SIG-M5 treated with dmso at 0.1 percent for 504 hours (cell line): ENCODE data around the gene RBCK1.
"Not testable (repeated sequence)": the region's sequence is repeated elsewhere in the genome, so short reads cannot be mapped to it uniquely, and the experiment has no call there.

Experiments
- DNase-seq: peaks from one replicate; lab custom pipeline; 2025; ENCODE audit not compliant: unreplicated experiment; lab: John Stamatoyannopoulos, UW

The RBCK1 gene

DNA sequence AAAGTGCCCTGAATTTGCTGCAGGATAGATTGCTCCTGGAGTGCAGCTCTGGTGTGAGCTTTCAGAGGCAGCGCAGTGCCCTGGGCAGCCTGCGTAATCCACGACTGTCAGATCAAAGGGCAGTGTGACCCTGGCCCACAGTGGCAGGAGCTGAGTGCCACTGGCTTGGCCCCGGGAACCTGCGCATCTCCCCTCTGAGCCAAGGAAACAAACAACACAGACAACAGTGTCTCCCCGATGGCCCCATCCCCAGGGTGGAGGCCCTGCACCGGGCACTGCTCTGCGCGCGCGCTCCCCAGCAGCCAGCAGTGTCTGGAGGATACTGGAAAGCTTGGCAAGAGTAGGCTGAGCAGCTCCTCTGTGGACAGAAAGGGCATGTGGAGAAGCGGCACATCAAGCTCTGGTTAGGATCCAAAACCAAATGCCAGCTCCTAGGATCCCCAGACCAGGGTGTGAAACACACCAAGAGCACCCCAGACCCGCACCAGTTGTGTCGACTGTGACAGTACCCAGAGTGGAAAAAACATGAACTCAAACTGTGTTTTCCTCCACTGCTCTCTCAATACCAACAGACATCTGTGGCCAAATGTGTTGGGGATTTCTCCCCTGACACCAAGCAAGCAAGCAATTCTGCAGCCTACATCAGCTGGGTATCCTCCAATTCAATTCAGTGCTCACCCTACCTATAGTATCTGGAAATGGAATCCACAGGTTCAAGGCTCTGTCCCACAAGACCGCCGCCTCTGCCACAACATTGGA lies 26.7 kb downstream of the RBCK1 start:
- no peak for DNase-seq

DNA sequence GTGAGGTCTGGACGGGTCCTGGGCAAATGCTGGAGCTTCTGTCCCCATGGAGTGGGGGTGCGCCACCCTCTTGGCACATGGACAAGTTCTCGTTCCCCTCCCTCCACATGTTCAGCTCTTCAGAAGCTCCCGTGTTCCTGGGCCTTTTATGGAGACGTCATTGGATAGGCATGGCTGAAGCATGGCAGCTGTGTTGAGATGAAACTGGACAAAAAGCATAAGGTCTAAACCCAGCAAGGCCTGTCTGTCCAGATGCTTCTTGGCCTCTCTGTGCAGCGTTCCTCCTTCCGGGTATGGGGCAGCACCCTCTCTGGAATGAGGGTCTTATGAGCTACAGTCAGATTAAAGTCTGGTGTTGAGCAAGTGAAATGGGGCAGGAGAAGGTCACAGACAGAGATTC lies 27.5 kb downstream of the RBCK1 start:
- no peak for DNase-seq

DNA sequence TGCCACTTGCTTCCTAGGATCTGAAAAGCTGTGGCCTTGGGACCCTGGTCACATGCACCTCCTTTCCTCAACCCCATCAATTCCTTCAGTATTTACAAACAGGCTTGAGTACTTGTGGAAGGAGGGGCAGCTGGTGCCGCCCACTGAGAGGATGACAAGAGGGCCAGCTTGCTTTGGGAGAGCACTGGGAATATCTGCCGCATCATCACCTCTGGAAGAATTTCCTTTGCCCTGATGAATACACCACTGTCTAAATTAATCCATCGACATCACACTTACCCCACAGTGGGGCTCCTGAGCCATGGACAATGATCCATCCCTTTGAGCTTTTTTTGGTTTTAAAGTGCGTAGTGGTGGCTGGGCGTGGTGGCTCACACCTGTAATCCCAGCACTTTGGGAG lies 28.4 kb downstream of the RBCK1 start:
- DNase-seq: no peak

DNA sequence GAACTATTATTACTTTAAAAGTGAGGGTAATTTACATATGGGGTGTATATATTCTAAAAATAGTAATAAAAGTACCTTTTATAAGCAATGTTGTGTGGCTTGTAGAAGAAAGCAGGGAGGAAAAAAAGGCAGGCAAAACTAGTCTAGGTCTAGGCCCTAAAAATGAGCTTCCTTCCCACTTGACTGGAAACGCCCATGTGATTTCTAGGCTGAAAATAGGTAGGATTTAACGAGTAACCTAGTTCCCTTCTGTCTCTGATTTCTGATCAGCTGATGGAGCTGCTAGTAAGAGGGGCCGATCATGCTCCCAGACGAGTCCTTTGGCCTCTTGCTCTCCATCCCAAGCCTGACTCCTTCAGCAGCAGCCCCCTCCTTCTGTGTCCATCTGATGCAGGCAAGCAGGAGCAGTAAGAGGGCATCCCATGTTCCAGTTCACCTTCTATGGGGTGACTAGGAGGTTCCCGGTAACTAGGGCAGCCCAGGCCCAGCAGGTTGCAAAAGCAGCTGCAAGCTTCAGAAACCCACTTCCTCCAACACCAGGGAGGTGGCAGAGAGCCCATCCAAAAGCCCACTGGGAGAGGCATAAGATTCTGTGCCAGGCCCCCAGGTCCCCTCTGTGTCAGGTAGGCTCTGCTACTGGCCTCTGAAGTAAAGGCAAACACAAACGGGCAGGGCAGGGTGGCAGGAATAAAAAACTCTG lies 29.8 kb downstream of the RBCK1 start:
- no peak for DNase-seq

DNA sequence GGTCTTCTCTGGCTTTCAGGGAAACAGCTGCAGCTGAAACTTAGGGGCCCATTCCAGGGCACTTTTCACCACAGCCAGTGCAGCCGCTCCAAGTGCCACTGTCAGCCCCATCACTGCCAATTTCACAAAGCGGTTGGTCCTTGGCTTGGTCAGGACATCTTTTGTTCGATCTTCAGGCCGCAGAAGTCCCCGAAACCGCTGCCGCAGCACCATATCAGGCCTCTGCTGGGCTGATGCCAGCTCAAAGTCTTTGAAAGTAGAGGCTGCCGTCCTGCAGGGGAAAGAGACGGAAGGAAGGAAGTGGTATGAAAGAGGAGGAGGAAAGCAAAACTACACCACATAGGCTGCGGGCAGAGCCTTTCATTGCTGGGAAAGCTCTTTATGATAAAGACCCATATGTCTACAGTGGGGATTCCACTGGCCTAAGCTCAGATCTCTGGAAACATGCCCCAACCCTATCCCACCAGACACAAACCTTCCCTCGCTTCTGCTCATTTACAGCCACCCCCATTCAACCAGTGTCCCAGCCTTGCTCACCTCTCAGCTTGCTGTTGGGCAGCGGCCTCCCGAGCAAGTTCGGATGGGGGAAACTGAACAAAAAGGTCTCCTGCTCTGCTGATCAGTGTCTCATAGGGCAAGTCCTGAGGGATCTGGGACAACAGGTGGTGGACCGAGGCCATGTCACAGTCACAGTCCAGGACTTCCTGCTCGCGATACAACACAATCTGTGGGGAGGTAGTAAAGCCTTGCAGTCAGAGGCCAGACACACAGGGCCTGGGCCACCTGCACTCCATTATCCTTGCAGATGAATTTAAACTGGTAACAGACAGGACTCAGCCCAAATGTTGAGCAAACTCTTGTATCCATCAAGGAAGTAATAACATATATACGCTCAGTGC lies 30.7 kb downstream of the RBCK1 start:
- no peak for DNase-seq

DNA sequence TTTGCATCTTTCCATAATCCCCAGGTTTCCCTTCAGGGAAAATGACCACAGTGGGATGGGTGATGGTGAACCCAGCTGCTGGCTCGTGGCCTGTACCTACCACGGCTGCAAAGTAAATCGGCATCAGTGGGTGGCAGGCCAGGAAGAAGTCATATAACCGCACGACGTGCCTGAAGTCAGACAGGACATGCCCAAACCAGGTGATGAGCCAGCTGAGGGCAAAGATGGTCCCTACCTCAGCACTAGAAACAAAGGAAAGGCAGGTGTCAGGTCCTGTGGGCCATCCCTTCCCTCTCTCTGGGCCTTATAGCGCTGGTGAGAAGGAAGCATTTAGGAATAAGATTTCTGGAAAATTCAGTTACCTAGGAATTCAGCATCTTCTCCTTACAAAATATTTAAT lies 32.0 kb downstream of the RBCK1 start:
- DNase-seq: no peak

DNA sequence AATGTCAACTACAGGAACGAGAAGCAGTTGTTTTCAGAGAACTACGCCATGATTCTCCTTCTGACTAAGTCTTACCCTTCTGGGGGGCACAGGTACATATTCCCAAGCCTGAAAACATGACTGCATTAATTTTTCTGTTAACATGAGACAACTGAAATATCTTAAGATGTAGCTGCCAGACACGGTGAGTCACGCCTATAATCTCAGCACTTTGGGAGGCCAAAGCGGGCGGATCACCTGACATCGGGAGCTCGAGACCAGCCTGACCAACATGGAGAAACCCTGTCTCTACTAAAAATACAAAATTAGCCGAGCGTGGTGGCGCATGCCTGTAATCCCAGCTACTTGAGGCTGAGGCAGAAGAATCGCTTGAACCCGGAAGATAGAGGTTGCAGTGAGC lies 32.5 kb downstream of the RBCK1 start:
- no peak for DNase-seq

DNA sequence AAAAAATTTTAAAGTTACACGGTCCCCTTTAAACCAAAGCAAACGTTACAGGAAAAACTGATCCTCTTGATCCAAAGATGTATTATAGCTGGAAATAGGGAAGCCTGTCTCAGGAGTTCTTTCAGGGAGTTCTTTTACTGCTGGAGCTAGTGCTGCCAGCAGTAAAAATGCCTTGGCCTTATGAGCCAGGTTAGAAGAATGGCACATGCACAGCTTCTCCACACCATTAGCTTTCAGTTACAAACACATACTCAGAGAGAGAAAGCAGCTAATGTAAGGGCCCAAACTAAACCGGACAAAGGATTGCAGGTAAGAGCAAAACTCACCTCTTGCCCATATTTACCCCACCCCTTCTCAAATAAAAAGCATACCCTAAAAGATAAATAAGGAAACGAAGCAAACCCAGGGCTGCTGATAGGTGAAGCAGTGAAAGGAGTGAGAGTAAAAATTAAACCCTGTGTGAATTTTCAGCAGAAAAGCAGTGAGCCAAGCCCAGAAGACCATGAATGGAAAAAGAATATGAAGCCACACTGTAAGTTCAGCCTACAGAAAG lies 35.2 kb downstream of the RBCK1 start:
- DNase-seq: no peak

DNA sequence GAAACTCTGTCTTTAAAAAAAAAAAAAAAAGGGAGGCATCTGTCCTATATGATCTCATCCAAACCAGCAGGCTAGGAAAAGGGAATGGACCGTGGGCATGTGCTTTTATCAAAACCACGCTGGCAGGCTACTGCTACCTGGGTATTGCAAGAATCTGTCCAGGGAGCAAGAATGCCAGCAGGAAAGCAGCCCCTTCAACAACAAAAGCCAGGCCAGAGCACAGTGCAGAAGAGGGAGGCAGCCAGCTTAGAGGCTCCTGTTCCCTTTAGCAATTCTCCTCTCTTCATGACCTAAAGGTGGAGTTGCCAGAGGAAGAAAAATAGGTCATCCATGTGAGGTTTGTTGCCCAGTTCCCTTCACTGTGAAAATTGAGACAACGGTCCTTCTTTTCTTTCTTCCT lies 36.0 kb downstream of the RBCK1 start:
- no peak for DNase-seq

DNA sequence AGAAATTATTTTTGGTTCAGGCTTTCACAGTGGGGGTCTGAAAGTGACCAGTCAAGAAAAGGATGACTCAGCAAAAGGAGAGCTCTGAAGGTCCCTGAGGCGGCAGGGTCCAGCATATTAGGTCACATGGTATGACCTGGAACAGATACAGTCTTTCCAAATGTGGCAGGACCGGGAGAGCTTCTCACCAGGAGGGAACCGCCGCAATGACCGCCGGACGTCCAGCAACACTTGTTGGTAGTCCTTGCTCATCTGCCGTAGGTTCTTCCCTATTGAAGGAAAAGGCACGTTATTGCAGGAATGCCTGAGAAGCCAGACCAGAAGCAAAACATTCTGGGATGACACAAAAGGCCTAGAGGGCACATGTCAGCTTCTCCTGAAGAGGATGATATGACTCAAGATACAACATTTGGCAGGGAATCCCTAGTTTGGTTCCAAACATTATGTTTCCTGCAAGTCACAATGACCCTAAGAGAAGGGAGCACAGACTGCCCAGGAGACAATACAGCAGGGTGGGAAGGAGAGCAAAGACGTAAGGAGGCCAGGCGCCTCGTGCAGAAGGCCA lies 36.8 kb downstream of the RBCK1 start:
- no peak for DNase-seq

DNA sequence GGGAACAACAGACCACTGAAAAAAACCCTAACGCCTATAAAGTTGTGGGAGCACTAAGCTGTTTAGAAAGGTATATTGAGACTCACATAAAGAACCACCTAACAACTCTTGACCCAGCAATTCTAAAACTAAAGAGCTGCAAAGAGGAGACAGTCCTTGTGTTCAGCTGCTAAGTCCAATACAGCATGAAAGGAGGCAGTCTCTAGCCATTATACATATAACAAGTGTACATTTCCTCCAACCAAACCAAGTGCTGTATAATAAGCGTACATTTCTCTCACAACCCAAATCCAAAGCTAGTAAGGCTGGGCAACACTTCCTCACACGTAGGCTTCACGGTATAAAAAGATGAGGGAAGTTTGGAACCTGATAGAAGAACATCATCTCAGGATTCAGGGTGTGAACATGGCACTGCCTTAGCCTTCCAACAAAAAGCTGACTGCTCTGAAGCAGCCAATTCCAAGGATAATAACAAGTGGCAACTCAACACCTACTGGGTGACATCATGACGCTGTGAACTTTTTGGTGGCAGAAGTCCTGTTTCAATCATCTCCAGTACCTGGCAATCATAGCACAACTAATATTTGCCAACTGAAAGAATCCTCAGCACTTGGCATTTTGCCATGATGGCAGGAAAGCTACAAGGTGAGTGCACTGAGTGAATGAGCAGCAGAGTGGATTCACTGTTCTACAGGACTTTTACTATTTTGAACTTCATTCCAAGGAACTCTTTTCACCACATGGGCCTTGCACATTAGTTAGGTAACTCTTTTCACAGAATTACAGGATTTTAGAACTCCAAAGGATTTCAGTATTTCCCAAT lies 37.6 kb downstream of the RBCK1 start:
- no peak for DNase-seq

DNA sequence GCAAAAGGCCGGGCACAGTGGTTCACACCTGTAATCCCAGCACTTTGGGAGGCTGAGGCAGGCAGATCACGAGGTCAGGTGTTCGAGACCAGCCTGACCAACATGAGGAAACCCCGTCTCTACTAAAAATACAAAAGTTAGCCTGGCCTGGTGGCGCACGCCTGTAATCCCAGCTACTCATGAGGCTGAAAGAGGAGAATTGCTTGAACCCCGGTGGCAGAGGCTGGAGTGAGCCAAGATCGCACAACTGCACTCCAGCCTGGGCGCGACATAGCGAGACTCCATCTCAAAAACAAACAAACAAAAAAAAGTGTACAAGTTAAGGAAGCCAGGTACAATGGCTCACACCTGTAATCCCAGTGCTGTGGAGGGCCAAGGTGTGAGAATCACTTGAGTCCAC lies 43.9 kb downstream of the RBCK1 start:
- not testable (repeated sequence) for DNase-seq

DNA sequence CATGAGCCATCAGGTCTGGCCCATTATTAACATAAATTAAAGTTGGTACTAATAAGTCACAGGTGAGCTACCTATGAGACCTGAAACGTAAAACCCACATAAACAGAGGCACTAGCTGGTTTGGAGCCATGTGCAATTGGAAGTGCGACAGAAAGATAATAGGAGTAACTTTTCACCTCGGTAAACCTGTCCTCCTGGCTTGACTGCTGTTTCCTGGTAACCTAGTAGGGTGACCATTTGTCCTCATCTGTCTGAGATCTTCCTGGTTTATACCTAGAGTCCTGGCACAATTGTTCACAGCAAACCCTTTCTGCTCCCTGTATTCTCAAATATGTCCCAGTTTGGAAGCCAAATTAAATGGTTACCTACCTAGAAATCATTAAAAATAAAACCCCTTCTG lies 46.9 kb downstream of the RBCK1 start:
- no peak for DNase-seq

DNA sequence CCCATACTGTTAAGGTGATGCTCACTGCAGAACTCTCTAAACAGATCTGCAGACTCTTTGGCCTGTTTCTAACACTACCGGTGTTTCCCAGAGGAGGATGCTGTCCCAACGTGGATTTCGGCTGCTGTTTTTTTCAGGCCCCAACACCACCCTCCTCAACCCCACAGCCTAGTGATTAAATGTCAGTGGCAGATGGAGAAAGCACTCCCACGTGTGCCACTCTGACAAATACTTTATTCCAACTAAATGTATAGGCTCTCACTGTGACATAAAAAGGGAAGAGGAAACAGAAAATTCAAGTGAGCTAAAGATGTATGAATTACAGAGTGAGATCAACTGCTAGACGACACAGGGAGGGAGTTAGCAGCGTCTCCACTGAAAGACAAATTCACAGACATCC lies 50.7 kb downstream of the RBCK1 start:
- DNase-seq: no peak

DNA sequence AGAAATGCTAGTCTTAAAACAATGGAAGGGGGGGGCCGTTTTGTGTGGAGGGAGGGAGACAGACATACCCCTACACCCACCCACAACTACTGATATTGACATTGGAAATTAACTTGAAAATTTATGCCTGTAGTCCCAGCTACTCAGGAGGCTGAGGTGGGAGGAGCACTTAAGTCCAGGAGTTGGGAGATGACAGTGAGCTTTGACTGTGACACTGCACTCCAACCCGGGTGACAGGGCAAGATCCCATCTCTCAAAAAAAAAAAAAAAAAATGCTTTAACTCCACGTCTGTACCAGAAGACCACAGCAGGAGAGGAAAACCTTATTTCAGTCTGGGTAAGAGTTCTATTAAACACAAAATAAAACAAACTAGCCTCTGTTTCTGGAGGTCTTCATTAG lies 52.1 kb downstream of the RBCK1 start:
- DNase-seq: no peak

DNA sequence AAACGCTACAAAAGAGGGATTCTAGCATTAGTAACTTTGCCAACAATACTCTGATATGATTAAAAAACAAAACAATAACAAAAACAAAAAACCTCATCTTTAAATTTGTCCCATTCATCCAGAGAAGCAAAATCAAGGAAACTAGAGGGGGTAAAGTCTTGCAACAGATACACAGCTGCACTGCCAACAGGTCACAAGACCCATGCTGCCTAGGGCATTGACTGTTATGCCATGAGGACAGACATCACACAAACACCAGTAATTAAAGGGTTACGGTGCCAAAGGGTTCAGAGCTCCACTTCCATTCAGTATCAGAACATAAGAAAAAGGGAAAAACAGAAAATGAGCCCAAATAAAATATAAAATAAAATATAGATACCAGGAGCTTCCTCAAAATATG lies 52.6 kb downstream of the RBCK1 start:
- peak; percentile 25 for DNase-seq

DNA sequence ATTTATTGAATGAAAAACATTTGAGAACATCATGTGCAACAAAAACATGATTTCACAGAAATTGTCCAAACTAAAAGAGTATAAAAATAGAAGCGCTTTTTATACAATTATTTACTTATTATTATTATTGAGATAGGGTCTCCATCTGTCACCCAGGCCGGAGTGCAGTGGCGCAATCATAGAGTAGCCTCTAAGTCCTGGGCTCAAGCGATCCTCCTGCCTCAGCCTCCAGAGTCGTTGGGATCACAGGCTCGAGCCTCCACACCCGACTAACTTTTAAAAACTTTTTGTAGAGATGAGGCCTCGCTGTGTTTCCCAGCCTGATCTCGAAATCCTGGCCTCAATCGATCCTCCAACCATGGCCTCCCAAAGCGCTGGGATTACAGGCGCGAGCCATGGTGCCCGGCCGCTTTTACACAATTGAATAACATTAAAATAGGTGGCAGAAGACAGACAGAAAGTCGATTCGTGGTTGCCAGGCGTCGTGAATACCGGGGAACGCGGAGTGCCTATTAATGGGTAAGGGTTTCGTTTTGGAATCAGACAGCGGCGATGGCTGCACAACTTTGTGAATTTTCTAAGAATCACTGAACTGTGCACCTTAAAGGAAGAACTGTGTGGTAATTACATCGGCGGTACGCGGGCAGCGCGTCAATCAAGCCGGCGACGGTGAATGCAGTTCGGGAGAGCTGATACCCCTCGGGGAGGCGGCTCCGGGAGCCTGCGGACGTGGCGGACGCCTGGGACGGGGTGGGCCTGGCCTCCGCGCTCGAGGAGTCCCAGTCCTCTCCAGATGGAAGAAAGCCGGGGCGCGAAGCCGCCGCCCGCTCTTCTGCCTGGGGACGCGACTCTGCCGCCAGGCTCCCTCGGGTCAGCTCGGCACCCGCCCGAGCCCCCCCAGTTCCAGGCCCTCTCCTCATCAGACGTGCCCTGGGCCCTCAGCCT lies 53.4 kb downstream of the RBCK1 start:
- peak; percentile 41 for DNase-seq

DNA sequence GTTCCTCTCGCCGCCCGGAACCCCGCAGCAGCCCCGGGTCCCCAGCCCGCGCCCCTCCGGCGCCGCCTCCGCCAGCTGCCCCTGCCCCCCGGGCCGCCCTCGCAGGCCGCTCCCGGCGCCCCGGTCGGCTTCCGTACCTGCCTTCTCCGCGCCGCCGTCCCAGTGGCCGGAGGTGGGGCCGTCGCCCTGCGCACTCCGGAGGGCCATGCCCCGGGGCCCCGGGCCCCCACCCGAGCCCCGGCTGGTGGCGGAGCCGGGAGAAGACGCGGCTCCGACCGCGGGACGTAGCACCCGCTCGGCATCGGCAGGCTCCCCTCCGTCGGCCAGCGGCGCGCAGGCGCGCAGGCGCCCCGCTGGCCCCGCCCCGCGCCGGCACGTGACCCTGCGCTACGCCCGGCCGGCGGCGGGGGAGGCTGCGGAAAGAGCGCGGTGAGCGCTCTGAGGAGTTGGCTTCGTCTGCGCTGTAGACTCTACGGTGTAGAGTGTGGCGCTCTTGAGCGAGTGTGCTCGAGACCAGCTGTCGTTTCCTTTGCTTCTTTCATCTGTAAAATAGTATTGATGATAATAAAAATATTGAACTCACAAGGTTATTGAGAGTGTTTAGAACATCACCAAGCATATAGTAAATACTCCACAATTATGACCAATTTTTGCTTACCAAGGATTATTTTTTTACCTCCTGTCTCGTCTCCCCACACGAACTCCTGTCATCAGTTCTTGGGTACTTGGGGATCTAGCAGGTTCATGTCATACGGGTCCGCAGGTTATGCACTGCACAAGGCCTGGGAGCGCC lies 54.3 kb downstream of the RBCK1 start, which contains the start of gene TBC1D20:
Gene TBC1D20 (minus strand): TSS at position 335 of the 793 bp plus-strand sequence. CDS start 128 bp downstream, at position 207.
- DNase-seq: peak; percentile 87
